ENCODE measurements around the gene MYO5A.

DNA sequence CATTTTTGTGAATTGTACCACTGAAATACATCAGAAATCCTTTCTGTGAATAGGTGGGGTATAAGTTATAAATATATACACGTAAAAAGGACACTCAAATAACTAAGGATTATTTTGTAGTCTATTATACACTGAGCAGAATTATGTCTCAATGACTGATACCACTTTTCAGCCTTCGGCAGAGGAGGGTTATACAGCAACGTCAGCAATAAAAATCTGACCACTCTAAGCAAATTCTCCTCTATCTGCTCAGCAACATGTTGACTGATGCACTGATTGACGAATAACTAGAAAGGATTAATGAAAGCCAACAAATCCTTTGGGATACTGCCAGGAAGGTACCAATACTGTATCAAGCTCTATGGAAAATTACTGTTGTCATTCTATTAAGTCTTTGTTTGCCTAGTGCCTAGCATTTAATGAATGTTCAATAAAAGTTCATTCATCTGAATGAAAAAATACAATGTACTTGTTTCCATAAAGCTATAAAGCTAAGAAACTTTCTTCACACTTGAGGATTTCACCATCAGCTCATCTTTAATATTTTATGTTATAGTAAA is 34.9 kb upstream of the MYO5A start:
- TF ChIP-seq POLR2A (IDR thresholded peaks at IDR 0.05), result no peak
- TF ChIP-seq, protein P1, sequence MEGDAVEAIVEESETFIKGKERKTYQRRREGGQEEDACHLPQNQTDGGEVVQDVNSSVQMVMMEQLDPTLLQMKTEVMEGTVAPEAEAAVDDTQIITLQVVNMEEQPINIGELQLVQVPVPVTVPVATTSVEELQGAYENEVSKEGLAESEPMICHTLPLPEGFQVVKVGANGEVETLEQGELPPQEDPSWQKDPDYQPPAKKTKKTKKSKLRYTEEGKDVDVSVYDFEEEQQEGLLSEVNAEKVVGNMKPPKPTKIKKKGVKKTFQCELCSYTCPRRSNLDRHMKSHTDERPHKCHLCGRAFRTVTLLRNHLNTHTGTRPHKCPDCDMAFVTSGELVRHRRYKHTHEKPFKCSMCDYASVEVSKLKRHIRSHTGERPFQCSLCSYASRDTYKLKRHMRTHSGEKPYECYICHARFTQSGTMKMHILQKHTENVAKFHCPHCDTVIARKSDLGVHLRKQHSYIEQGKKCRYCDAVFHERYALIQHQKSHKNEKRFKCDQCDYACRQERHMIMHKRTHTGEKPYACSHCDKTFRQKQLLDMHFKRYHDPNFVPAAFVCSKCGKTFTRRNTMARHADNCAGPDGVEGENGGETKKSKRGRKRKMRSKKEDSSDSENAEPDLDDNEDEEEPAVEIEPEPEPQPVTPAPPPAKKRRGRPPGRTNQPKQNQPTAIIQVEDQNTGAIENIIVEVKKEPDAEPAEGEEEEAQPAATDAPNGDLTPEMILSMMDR (IDR thresholded peaks at IDR 0.05), result no peak
